ENCODE results near the gene DICER1.
A peak's percentile ranks its signal among the peaks of the same experiment; 100 is the strongest.
"Not testable (repeated sequence)": the region's sequence is repeated elsewhere in the genome, so short reads cannot be mapped to it uniquely, and the experiment has no call there.

DICER1 gene

DNA sequence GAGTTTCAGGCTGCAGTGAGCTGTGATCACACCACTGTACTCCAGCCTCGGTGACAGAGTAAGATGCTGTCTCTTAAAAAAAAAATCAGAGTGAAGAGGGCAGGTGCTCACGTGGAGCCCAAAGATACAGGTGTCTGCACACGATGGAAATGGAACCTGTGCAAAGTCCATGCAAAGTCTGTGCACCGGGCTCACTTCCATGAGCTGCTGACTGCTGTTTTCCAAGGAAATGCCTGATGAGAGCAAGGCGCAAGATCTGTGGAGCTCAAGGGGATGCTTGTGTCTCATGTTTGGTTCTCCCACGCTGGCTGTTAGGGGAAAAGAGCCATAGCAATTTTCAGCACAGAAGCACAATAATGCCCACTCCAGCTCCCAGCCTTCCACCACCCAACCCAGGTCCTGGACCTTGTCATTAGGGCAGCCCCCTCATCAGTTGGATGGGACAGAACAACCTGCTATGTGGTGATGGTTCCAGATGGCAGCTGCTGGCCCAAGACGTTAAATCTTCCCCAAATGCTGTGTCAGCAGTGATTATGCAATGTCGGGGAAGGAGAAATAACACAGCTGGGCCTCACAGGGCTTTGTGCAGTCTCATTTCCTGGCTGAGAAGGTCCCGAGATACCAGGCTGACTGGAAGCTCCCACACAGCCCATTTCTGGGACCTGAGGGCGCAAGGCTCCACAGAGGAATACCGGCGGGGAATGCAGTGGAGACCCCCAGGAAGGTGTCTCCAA, 27.9 kb upstream of the DICER1 start:
- DNase-seq = peak; percentile 3 to 65

DNA sequence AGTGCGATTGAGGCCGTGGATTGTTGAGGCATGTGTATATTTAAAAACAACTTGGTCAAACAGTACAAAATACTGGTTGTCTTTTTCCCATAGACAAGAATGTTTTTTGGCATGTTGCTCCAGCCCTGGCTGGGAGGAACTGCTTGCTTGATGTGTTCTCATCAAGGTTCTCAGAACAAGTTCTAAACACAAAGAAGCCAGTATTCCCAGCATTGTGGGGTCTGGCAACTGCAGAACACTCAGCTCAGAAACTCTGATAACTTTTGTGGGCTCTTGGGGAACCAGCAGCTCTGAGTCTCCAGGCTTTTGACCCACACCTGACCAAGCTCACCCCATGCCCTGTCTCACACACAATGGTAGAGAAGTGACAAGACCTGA, 27.1 kb upstream of the DICER1 start:
- DNase-seq = no peak

- DNase-seq = no peak
Measured at GRCh38 chr14:95183532-95184412, 26.4 kb upstream of the DICER1 start.

GRCh38 chr14:95183082-95183481, 25.8 kb upstream of the DICER1 start:
- DNase-seq = no peak

- DNase-seq = no peak
Measured at GRCh38 chr14:95182379-95182778, 25.1 kb upstream of the DICER1 start.

DNA sequence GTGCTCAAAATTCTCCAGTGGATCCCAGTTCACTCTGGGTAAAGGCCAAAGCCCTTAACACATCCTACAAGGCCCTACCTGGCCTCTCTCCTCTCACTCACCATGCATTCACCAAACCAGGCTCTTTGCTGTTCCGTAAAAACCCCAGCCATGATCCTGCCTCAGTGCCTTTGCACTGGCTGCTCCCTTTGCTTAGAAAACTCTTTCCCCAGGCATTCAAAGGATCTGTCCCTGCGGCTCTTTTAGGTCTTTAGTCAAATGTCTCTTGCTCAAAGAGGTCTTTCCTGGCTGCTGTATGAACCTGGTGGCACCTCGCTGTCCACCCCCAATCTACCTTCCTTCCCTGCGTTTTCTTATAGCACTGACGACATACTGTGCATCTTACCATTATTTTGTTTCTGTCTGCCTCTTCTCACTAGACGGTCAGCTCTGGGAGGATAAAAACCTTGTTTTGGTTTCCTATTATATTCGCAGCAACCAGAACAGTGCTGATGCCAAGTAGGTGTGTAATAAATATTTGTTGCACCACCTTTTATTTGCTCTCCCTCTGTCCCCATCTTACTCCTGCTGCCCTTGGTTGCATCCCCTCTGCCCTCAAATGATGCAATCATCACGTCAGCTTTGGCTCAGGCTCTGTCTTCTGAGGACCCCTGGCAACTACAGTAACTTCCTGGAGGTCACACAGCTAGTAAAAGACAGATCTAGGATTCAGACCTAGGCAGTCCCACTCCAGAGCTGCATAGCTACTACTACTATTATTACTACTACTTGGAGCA, 23.8 kb upstream of the DICER1 start:
- no peak for DNase-seq

DNA sequence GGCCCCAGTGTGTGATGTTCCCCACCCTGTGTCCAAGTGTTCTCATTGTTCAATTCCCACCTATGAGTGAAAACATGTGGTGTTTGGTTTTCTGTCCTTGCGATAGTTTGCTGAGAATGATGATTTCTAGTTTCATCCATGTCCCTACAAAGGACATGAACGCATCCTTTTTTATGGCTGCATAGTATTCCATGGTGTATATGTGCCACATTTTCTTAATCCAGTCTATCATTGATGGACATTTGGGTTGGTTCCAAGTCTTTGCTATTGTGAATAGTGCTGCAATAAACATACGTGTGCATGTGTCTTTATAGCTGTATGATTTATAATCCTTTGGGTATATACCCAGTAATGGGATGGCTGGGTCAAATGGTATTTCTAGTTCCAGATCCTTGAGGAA, 18.3 kb upstream of the DICER1 start:
- not testable (repeated sequence) for DNase-seq

- DNase-seq = no peak
Measured at GRCh38 chr14:95174184-95174792, 17.0 kb upstream of the DICER1 start.

GRCh38 chr14:95173518-95173917, 16.2 kb upstream of the DICER1 start:
- DNase-seq = no peak

- DNase-seq = no peak
Measured at GRCh38 chr14:95167177-95167576, 9.8 kb upstream of the DICER1 start.

DNA sequence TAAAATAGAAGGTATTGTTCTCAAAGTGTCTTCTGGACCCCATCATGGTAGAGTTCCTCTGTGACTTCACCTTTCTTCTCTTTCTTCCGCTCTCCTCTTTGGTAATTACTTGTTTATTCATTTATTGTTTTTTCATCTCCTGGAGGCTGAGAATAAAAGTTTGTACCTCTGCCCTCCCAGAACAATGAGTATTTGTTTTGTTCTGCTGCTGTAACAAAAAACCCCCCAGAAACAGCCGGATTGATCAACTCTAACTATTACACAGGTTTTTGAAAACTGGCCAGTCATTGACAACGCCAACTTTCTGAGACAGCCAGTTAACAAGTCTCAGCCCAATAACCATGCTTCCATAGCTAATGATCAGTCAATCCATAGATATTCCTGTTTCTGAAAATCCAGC, 8.2 kb upstream of the DICER1 start:
- no peak for DNase-seq

DNA sequence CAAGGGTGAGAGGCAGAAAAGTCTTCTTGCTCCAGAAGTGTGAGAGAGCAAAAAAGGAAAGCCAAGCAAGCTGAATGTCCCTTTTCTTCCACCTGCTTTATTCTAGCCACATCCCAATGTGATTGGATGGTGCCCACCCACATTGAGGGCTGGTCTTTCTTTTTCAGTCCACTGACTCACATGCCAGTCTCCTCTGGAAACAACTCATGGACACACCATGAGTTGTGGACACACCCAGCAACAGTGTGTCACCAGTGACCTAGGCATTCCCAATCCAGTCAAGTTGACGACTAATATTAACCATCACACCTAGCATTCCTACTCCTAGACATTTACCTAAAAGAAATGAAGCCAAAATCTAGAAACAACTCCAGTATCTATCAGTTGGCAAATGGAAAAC, 7.2 kb upstream of the DICER1 start:
- no peak for DNase-seq

GRCh38 chr14:95163666-95164065, 6.3 kb upstream of the DICER1 start:
- DNase-seq = no peak

DNA sequence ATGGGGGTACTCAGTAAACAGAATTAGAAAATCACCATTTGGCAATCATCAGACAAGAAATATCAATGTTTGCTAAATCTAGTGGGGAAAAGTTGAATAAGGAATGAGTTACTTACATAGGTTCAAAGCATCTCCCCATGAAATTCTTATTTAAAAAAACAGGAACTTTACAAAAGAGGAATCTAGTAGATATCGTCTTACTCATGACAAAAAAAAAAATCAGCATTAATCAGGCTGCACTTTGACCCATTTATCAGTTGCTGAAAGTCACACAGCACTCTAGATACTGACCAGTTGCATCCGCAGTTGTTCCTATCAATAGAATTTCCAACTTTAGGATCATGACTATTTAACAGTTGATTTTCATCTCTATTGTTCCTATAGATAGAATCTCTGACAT, 5.8 kb upstream of the DICER1 start:
- no peak for DNase-seq

DNA sequence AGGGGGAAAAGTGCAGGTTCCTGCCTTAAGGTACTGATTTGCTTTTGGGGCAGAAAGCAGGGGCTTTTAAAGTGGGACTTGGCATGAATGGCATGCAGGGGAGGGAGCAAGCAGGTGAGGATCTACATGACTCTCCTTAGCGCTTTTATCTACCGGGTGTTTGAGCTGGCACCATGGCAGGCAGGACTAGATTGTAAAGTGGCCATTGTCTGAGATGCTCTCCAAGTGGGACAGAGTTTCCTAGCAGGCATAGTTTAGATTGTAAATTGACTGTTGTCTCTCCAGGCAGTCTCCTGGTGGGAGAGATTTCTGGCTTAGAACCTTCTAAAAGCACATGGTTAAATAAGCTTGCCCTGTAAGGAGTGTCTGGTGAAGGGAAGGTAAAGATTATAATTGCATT, 5.3 kb upstream of the DICER1 start:
- no peak for DNase-seq

GRCh38 chr14:95157048-95157326, 342 bp downstream of the DICER1 start:
- DNase-seq = no peak

DNA sequence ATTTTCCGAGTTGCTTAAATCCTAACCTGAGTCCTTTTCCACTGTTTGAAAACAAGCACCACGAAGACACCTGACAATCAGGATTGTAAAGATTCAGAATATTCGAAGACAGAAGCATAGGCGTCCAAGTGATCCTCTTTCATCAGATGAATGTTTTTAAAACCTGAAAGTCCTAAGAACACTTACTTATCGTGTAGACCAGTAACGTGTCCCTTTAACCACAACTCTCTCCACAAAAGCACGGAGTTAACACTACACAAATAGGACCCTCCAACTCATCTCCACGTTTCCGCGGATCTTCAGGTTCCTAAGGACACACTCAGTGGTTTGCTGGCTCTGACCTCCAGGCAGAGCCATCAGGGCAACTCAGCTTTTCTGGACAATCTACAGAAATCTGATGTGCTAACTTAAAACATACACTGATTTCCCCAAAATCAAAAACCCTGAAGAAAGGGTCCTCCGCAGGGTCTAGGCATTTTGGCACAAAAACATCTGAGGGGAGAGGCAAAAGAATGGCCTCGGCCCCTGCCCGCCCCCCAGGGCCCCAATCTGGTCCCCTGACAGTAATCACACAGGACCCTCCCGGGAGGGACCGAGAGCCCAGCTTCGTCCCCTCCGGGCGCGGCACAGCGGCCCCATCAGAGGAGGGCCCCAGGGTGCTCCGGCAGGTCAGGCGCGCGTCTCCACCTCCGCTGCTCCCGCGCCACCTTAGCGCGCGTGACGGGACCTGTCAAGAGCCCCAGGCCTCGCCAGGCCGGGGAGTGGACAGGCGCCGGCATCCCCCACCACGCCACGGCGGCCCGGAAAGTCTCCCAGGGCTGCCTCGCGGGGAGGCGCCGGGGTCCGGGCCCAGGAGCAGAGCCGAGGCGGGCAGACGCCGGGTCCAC, 925 bp downstream of the DICER1 start:
- peak in 1 of 2 donors; percentile 21 for DNase-seq

DNA sequence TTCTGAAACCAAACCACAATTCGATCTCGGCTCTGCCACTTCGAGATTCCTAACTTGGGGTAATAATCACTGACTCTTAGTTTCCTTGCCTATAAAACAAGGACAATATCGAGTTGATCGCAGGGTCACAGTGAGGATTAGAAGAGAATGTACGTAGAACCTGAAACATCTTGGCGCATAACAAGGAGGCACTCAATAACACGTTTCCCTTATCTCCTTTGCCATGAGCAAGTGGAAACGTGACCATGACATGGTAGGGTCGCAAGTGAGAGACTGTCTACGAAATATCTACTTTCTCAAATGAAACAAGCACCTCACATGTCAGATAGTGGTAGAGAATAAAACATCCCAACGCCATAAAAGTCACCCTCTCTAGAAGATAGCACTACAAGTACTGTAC, 2.3 kb downstream of the DICER1 start:
- no peak for DNase-seq

GRCh38 chr14:95153866-95154265, 3.5 kb downstream of the DICER1 start:
- no peak for DNase-seq

- DNase-seq = no peak
Measured at GRCh38 chr14:95151561-95151960, 5.8 kb downstream of the DICER1 start.

GRCh38 chr14:95150910-95151309, 6.4 kb downstream of the DICER1 start:
- no peak for DNase-seq

DNA sequence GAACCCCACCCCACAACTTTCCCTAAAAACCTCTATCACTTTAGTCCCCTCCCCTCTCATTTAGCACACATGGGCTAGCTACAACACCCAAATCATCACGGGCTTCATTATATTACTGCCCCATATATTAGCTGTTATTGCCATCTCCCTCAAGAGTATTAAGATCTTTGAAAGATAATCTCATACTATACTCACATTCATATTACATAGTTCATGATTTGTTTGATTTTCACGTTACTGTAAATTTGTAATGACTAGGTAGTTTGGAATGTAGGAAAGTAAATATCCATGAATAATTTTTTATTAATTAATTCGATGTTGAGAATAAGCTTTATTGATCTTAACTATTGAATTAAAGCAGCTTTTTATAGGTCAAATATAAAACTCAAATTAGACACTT, 7.9 kb downstream of the DICER1 start:
- DNase-seq = no peak
